SH-SY5Y (cell line): ENCODE results near the gene EHD3.

Experiments
- GATA2 ChIP-seq: IDR thresholded peaks from 2 replicates; pipeline ENCODE4 v1.6.1; 2011; ENCODE audit warnings: mild to moderate bottlenecking, low read depth, low read length
- GATA3 ChIP-seq: IDR thresholded peaks from 2 replicates; pipeline ENCODE4 v1.6.1; 2011; ENCODE audit warnings: low read depth, mild to moderate bottlenecking, low read length, moderate library complexity

GRCh38 chr2:31300309-31300708, 66.4 kb downstream of the EHD3 start:
- TF ChIP-seq GATA3 (no peak), GATA2 (no peak)
